ENCODE results near the gene MACROD1.
A peak's percentile ranks its signal among the peaks of the same experiment; 100 is the strongest.

MACROD1 gene

GRCh38 chr11:64029773-64030172, 136.1 kb downstream of the MACROD1 start:
- no peak for DNase-seq

GRCh38 chr11:64028398-64029115, 137.4 kb downstream of the MACROD1 start:
- DNase-seq: peak; percentile 27

GRCh38 chr11:64027651-64028397, 138.1 kb downstream of the MACROD1 start:
- no peak for DNase-seq

GRCh38 chr11:64026575-64027205, 139.2 kb downstream of the MACROD1 start:
- no peak for DNase-seq

- DNase-seq: no peak
These were observed 140.7 kb downstream of the MACROD1 start for GRCh38 chr11:64025205-64025604.

- DNase-seq: no peak
These were observed 141.9 kb downstream of the MACROD1 start for GRCh38 chr11:64023712-64024710.

GRCh38 chr11:64022125-64022784, 143.7 kb downstream of the MACROD1 start:
- no peak for DNase-seq

GRCh38 chr11:64021757-64022093, 144.2 kb downstream of the MACROD1 start:
- no peak for DNase-seq

- no peak for DNase-seq
These were observed 144.7 kb downstream of the MACROD1 start for GRCh38 chr11:64020976-64021756.

- DNase-seq: no peak
These were observed 146.5 kb downstream of the MACROD1 start for GRCh38 chr11:64019106-64020037.

- DNase-seq: no peak
These were observed 147.6 kb downstream of the MACROD1 start for GRCh38 chr11:64018310-64018709.

GRCh38 chr11:64017945-64018224, 148.0 kb downstream of the MACROD1 start:
- DNase-seq: no peak

- DNase-seq: no peak
These were observed 149.7 kb downstream of the MACROD1 start for GRCh38 chr11:64015935-64016845.

GRCh38 chr11:64015510-64015909, 150.4 kb downstream of the MACROD1 start:
- no peak for DNase-seq

GRCh38 chr11:64014356-64014755, 151.6 kb downstream of the MACROD1 start:
- no peak for DNase-seq

GRCh38 chr11:64013141-64013896, 152.6 kb downstream of the MACROD1 start:
- no peak for DNase-seq

GRCh38 chr11:64011371-64011770, 154.5 kb downstream of the MACROD1 start:
- DNase-seq: no peak

GRCh38 chr11:64010783-64011182, 155.1 kb downstream of the MACROD1 start:
- no peak for DNase-seq

GRCh38 chr11:64009710-64010109, 156.2 kb downstream of the MACROD1 start:
- no peak for DNase-seq
